ENCODE data around the gene SCRT2.

Gene SCRT2

DNA sequence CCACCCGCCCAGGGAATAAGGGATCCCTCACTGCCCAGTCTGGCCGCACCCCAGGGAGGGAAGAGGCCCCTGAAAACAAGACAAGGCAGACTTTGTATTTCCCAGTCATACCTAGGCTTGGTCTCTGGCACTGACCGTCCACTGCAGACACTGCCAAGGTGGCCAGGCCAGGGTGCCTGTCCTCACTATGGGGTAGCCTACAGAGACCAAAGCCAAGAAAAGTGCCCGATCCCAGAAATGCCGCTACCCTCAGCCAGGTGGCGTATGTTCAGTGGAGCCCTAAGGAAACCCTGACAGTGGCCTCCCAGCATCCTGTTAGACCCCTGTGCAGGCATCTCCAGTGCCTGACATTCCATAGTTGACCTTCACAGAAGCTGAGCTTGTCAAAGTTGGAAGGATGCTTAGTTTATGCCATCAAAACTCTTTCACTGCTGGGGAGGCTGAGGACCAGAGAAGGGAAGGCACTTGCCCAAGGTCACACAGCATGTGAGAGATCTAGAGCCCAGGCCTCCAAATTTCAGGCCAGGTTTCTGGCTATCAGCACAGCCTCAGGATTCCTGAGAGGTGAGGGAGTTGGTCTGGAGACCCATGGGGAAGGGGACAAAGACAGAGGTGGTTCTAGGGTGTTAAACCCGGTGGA lies 2.5 kb downstream of the SCRT2 start:
- no peak for DNase-seq (ENCODE audit: low spot score)

DNA sequence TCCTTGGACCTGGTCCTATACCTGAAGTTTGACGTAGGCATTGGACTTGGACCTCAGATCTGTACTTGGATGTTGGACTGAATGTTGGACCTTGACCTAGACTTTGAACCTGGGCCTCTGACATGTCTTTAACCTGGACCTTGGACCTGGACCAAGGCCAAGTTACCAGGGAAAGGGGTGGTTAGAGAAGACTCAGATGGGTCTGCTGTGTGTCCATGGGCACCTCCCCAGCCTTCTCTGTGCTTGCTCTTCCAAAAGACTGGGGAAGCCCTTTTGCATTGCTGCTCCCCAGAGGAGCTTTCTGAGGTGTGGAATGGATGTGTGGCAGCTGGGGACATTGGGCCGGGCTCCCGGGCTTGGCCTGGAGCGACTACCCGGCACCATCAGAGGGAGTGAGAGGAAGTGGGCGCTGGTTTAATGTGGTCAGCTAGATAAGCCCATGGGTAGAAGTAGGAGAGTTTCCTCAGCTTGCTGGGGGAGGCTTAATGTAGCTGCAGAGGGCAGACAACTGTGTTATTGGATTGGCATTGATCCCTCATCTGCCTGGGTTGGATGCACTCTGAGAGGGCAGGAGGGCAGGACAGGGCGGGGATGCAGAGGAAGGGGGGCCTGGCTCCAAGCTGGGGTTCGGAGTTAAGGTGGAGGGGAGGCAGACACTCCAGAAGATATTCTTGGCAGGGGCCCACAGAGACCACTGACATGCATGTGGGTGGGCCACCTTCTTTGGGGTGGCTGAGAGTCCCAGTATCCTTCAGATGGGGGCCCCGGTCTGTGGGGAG lies 4.2 kb downstream of the SCRT2 start:
- DNase-seq (ENCODE audit: low spot score), result no peak

DNA sequence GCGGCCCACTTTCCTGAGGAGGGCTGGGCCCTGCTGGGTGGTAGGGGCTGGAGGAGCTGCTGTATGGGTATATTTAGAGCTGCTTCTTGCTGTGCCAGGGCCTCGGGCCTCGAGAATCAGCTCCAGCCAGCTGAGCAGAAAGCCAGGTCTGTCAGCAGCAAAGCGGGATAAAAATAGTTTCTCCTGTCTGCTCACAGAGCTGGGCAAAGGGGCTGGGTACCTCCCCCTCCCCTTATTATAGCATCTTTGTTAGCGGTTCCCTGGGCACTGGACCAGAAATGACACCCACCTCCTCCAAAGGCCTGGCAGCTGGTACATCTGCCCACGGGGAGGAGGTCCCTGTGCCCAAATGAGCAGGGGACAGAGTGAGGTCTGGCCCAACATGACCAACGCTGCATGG lies 6.0 kb downstream of the SCRT2 start:
- DNase-seq (ENCODE audit: low spot score), result no peak

DNA sequence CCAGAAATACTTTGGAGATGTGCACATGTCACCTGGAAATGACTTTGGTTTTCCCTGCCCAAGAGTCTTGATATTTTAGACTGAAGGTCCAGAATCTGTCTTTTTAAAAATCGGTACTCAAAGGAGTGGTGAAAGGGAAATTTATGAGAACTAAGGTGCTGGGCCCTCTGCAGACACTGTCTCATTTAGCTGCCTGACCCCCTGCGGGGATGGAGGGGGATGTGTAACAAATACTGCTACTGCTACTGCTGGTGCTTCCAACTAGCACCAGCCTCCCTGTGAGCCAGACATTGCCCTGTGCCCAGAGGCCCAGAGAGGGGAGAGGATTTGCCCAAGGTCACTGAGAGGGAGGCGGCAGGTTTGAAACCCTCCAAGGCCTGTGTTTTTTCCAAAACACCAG lies 7.0 kb downstream of the SCRT2 start:
- DNase-seq (ENCODE audit: low spot score), result no peak

DNA sequence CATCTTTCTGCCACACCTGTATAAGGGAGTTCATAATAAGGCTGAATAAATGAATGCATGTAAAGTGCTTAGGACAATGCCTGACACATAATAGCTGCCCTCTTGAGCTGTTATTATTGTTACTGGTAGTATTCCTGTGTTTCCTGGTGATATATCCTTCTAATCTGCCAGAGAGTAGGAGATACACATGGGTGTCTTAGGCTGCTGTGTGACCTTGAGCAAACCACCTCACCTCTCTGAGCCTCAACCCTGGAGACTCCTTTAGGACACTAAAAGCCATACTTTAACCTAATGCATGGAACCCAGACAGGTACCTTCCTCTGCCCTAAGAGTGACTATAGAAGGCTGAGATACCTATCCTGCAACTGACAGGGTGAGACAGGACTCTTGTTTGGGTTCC lies 7.6 kb downstream of the SCRT2 start:
- DNase-seq (ENCODE audit: low spot score), result no peak

DNA sequence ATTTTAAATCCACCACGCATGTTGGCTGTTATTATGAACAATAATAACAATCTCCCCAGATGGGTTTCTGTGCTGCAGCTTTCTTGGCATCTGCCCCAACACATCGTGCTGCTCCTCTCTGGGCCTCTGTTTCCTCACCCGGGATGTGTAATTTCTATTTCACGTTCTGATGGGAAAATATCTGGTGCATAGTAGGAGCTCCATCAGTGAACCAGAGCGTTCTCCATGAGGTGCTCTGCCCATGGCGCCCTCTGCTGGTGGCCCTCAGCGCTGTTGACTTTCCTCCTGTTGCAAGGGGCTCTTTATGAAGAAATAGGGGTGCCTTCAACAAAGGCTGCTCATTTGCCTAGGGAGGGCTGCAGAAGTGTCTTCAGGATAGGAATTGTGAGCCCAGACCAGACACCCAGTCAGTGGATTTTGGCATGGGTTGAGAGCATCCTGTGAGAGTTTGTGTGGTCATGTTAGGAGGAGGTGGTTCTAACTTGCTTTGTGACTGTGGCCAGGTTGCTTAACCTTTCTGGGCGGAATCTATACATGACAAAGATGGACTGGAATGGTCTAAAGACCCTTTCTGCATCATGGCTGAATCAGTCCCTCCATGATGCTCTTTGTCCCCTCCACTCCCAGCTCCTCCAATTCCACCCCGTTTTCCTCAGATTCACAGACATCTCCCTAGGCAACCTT lies 8.1 kb downstream of the SCRT2 start:
- DNase-seq (ENCODE audit: low spot score), result peak; percentile 27

DNA sequence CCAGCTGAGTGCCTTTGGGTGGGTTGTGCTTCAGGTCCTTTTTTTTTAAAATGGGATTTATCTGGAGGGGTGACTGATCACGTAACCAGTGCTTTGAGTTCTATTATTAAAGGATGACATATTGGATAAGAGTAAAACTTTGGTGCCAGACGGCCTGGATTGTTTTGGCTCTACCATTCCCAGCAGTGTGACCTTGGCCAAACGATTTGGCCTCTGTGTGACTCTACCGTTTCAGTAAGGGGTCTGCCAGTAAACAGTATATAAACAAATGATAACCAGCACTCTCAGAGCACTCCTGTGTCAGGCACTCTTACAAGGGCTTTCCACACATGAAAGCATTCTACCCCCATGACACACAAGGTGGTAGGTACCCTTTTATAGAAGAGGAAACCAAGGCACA lies 8.7 kb downstream of the SCRT2 start:
- DNase-seq (ENCODE audit: low spot score), result no peak

DNA sequence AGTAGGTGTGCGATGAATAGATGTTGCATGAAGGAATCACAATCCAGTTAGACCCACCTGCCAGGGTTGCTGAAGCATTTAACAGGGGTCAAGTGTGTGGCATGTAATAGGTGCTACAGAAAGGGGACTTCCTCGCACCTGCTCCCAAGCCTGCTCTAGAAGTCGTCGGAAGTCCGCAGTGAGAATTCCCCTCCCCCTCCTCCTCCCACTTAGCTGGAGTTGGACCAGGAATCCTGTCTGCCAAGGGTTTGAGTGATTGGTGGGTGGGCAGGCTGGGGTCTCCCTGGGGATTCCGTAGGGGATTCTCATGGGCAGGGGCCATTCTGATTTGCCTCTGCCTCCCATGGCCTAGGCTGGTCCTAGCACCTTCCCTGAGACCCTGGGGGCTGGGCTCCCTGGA lies 10.3 kb downstream of the SCRT2 start:
- DNase-seq (ENCODE audit: low spot score), result no peak

DNA sequence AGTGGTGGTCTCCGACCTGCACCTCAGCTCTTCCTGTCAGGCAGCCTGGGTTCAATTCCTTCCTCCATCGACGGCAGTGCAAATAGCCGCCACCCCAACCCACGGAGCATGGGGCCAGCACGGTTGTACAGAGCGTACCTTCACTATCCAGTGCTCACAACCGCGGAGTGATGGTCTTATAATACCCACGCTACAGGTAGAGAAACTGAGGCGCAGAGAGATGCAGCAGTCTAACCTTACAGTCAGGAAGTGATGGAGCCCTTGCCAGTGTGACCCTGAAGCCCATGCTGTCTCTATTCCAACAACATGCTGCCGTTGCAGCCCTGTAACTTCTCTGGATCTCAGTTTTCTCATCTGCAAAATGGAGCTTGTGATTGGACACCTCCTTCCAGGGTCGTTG lies 11.0 kb downstream of the SCRT2 start:
- no peak for DNase-seq (ENCODE audit: low spot score)

DNA sequence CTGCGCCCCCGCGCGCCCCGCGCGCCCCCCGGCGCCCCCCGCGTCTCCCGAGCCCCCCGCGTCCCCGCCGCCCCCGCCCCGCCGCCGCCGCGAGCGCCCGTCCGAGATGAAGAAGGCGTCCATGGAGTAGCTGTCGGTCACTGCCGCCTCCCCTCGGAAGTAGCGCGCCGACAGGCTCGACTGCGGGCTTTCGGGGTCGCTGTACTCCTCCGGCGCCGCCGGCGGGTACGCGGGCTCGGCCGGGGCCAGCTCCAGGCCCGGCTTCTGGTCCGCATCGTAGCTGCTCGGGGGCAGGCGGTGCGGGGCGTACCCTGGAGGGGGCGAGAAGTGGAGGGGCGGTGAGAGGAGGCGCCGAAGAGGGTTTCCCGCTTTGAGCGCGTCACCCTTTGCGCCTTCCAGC lies 11.5 kb downstream of the SCRT2 start:
- no peak for DNase-seq (ENCODE audit: low spot score)

DNA sequence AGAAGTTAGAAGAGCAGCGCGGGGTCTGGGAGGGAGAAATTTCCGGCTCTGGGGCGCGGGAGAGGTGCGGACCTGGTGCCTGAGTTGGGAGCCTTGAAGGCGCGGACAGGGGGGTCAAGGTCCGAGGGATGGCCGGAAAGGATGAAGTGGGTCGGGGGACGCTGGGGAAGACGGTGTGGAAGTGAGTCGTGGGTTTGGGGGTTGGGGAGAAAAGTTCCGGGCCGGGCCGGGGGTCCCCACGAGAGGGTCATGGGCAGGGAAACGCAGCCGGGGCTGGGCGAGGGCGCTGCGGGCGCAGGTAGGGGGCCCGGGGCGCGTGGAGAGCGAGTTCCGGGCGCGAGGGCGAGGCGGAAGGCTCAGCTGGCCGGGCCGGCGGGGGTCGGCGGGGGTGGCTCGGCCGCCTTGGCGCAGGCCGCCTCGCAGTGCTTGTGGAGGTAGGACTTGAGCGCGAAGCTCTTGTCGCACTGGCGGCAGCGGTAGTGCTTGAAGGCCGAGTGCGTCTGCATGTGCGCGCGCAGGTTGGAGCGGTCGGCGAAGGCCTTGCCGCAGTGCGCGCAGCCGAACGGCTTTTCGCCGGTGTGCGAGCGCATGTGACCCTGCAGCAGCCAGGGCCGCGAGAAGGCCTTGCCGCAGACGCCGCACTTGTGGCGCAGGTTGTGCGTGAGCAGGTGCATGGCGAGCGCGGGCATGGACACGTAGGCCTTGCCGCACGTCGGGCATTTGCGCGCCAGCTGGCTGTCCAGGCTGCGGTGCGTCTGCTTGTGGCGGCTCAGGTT lies 12.1 kb downstream of the SCRT2 start:
- DNase-seq (ENCODE audit: low spot score), result peak; percentile 23

DNA sequence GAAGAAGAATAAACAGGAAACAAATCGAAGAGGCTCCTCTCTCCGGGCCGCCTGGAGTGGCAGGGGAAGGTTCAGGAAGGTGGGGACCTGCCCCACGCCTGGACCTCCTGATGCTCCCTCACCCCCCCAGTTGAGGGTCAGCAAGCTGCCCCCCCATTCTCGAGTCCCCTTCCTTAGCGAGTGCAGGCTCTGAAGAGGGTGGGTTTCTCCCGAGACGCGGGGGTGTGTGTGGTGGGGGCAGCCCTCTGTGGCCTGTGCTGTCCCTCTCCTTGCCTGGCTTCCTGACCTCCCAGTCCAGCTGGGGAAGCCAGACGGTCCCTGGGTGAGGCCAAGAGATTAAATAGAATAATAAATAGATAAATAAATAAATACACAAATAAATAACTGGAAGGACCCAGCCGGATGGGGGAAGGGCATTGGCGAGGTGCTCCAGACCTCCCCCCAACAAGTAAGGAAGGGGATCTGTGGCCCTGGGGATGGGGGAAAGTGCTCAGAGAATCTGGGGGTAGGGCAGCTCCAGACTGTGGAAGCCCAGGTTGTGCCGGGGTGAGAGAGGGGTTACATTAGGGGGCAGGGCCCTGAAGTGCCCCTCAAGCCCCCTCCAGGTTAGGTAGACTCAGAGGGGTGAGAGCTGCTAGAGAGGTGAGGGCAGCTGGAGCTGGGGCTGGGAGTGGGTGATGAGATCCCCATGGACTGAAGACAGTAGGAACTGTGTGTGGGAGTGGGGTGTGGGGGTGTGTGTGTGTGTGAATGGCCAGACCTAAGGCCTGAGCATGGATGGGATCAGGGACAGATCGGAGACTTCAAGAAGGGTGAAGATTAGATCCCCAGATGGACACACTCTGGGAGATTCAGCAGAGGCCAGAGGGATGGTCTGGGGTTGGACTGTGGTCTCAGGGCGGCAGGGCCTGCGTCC lies 13.1 kb downstream of the SCRT2 start:
- no peak for DNase-seq (ENCODE audit: low spot score)

DNA sequence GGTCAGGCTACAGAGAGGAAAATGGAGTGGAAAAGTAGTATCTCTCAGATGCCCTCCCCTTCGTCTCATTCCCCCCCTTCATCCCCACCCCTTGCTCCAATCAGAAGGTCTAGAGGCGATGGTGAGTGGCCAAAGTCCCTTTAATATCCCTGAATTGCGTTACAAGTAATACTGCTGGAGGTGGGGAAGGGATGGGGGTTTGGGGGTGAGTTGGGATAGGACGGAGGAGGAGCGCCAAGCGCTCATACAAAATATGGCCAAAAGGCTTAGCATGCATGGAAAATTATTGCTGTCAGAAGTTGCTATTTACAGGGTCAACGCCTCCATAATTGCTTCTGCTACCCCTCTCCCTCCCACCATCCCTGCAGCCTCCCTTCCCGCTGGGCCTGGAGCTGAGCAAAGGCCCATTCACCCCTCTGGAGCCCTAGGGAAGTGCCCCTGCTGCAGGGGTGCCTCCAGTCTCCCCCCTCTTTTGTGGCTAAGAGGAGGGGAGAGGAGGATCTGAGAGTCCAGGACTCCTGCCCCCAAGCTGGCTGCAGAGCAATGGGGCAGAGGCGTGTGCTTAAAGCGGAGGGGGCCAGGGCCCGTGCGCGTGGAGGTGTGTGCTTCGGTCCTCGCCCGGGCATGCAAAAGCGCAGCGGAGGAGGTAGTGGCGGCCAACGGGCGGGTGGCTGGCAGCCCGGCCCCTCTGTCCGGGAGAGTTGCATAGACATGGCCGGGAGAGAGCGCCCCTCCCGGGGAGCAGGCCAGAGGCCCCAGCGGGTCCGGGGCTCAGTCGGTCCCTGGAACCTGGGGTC lies 13.9 kb downstream of the SCRT2 start:
- no peak for DNase-seq (ENCODE audit: low spot score)

DNA sequence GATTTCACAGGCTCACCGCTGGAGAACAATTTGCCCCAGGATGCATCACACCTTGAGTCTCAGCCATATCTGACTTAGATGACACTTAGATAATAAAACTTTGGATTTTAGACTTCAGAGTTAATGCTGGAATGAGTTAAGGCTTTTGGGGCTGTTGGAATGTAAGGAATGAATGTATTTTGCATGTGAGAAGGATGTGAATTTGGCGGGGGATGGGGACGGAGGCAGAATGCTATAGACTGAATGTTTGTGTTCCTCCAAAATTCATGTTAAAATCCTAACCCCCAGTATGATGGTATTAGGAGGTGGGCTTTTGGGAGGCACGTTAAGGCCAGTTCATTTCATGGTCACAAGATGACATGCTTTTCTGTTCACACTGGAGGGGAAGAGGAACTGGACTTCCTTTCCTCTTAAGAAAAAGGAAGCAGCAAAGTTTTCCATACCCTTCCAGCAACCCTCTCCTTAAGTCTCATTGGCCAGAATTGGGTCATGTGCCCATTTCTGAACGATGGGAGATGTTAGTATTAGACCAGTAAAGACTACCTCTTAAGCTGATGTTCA lies 16.8 kb downstream of the SCRT2 start:
- no peak for DNase-seq (ENCODE audit: low spot score)

DNA sequence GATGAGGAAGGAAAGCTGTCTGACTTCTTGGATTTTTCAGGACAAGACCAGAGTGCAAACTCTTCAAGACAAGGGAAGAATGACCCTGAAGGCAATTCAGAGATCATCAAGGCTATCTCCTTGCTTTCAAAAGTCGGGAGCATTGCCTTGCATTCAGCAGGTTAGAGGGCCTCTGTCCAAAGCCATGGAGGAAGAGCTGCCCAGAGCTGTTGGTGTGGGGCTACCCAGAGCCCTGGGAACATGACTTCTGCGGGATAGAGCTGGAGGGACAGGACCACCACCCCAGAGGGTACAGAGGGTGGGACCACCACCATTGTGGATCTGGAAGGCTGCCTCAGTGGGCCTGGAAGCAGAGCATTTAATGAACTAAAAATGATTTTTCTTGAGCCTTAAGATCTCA lies 17.4 kb downstream of the SCRT2 start:
- DNase-seq (ENCODE audit: low spot score), result no peak

DNA sequence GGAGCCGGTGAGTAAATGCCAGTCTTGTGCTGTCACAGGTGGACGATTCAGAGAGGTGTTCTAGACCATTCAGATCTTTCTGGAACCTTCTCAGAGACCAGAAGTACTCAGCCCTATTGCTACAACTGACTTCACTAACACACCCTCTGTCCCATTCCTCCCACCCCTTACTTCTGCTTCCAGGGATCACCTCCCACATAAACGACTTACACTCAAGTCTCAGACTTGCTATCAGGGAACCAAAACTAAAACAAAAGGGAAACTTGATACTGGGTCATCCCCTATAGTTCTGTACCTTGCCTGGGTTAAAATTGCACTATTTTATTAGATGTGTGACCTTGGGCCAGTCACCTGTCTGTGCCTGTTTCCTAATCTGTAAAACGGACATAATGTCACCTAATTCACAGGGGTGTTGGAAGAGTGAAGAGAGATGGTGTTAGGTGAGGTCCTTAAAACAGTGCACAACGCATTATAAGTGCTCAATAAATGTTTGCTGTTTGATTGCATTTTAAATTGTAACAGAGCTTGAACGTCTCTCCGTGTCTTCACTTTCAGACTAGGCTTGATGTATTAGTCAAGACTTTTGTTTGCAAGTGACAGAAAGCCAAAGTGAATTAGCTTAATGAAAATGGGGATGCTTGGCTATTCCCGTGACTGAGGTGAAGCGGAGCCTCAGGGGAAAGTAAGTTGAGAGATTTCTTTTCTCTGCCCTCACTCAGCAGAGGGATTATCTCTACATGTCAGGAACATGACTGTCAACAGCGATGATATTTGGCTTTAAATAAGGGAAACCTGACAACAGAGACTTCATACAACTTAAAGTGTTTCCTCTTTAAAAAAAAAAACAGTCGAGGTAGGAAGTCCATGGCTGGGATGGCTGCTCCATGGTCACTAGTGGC lies 19.6 kb downstream of the SCRT2 start:
- DNase-seq (ENCODE audit: low spot score), result no peak

DNA sequence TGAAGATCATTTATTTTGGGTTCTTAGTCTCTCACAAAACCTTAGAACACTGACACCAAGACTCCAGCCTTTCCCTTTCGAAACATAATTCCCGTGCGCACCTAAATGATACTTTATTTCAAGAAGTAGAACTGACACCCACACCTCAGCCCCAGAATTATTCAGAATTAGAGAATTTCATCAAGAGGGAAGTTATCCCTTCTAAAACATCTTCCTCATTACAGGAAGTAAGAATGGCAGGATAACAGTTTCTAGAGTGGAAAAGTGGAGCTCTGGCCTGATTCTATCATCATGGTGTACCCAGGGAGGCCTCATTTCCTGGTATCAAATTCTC lies 21.2 kb downstream of the SCRT2 start:
- DNase-seq (ENCODE audit: low spot score), result no peak

DNA sequence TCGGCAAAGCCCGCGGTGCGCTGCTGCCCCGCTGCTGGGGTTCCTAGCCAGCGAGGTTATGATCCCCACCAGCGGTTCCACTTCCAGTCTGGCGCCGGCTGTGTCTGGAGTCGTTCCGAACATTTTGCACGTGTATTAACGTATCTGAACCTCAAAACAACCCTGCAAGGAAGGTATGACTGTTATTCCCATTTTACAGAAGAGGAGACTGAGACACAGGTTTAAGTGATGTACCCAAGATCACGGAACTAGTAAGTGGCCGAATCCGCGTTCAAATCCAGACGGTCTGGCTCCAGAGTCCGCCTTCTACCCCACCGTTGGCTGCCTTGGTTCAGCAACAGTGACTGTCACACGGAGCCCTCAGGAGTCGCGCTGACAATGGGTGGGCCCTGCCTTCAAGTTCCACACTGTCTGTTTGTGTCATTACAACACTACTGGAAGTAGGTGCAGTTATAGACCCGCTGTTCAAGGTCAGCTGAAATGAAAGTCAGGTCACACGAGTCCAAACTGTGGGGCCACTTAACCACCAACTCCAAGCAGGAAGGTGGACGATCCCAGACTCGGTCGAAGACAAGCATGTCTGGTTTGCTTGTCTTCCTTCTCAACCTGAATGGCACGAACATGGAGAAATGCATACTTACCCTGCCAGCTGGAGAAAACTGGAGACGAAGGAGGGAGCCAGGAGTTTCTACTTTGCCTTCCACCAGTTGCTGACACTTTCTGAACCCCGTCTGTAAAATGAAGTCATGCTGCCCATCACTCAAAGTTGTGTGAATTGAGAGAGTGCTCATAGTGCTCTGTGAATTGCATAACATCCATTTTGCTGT lies 21.8 kb downstream of the SCRT2 start:
- no peak for DNase-seq (ENCODE audit: low spot score)

Data from kidney tubule cell (primary cell).